ENCODE measurements around the gene CCDC17.

DNA sequence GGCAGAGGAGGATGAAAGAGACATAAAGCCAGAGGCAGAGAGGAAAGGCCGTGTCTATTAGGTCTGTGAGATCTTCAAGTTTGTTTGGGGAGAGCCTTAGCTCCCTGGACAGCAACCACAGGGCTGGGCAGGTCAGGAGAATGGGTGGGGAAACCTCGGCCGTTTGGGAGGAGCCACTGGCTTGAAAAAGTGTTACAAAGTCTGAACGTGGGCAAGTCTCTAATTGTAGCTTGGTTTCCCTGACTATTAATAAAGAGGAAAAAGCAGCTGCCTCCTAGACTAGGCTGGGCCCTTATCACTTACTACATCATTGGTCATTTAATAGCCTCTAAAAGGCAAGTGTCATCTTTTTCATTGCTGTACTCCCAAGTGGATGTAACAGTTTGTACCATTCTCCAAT, at the start of gene CCDC17:
- TF ChIP-seq POLR2A (IDR thresholded peaks at IDR 0.05) (no peak), CTCF (IDR thresholded peaks at IDR 0.05) (no peak)
